ENCODE data around the gene TRIO. TPM values are rescaled to one million over a fixed set of nuclear protein-coding genes. Genes with fewer than 3 reads are reported as not detected.

TRIO gene
- polyA plus RNA-seq, 4 donors, result 103 to 182 (median 111) TPM

- DNase-seq (ENCODE audit: low read depth in 4 of 4, low spot score in 3 of 4), result no peak
These were observed 21.3 kb downstream of the TRIO start for GRCh38 chr5:14164164-14165163.

- no peak for DNase-seq (ENCODE audit: low read depth in 4 of 4, low spot score in 3 of 4)
These were observed 22.4 kb downstream of the TRIO start for GRCh38 chr5:14165375-14166106.

GRCh38 chr5:14166437-14166836, 23.3 kb downstream of the TRIO start:
- DNase-seq (ENCODE audit: low read depth in 4 of 4, low spot score in 3 of 4), result no peak

GRCh38 chr5:14167211-14167845, 24.2 kb downstream of the TRIO start:
- no peak for DNase-seq (ENCODE audit: low read depth in 4 of 4, low spot score in 3 of 4)

GRCh38 chr5:14168144-14168792, 25.1 kb downstream of the TRIO start:
- DNase-seq (ENCODE audit: low read depth in 4 of 4, low spot score in 3 of 4), result no peak

- DNase-seq (ENCODE audit: low read depth in 4 of 4, low spot score in 3 of 4), result no peak
These were observed 25.7 kb downstream of the TRIO start for GRCh38 chr5:14168793-14169262.

GRCh38 chr5:14171046-14171445, 27.9 kb downstream of the TRIO start:
- no peak for DNase-seq (ENCODE audit: low read depth in 4 of 4, low spot score in 3 of 4)

- DNase-seq (ENCODE audit: low read depth in 4 of 4, low spot score in 3 of 4), result no peak
These were observed 28.5 kb downstream of the TRIO start for GRCh38 chr5:14171621-14172020.

- no peak for DNase-seq (ENCODE audit: low read depth in 4 of 4, low spot score in 3 of 4)
These were observed 29.1 kb downstream of the TRIO start for GRCh38 chr5:14172149-14172795.

- DNase-seq (ENCODE audit: low read depth in 4 of 4, low spot score in 3 of 4), result no peak
These were observed 30.5 kb downstream of the TRIO start for GRCh38 chr5:14173377-14174229.

- DNase-seq (ENCODE audit: low read depth in 4 of 4, low spot score in 3 of 4), result no peak
These were observed 31.1 kb downstream of the TRIO start for GRCh38 chr5:14174230-14174636.

GRCh38 chr5:14175381-14175780, 32.2 kb downstream of the TRIO start:
- DNase-seq (ENCODE audit: low read depth in 4 of 4, low spot score in 3 of 4), result no peak

- no peak for DNase-seq (ENCODE audit: low read depth in 4 of 4, low spot score in 3 of 4)
These were observed 33.7 kb downstream of the TRIO start for GRCh38 chr5:14176888-14177287.

GRCh38 chr5:14177634-14178033, 34.5 kb downstream of the TRIO start:
- DNase-seq (ENCODE audit: low read depth in 4 of 4, low spot score in 3 of 4), result no peak

GRCh38 chr5:14178091-14178490, 34.9 kb downstream of the TRIO start:
- DNase-seq (ENCODE audit: low read depth in 4 of 4, low spot score in 3 of 4), result no peak

- no peak for DNase-seq (ENCODE audit: low read depth in 4 of 4, low spot score in 3 of 4)
These were observed 35.6 kb downstream of the TRIO start for GRCh38 chr5:14178671-14179211.

GRCh38 chr5:14179446-14179845, 36.3 kb downstream of the TRIO start:
- no peak for DNase-seq (ENCODE audit: low read depth in 4 of 4, low spot score in 3 of 4)

- no peak for DNase-seq (ENCODE audit: low read depth in 4 of 4, low spot score in 3 of 4)
These were observed 37.3 kb downstream of the TRIO start for GRCh38 chr5:14180437-14180836.

Measured in left renal pelvis (tissue), 4 donors.